ENCODE data around the gene TRAPPC12.

DNA sequence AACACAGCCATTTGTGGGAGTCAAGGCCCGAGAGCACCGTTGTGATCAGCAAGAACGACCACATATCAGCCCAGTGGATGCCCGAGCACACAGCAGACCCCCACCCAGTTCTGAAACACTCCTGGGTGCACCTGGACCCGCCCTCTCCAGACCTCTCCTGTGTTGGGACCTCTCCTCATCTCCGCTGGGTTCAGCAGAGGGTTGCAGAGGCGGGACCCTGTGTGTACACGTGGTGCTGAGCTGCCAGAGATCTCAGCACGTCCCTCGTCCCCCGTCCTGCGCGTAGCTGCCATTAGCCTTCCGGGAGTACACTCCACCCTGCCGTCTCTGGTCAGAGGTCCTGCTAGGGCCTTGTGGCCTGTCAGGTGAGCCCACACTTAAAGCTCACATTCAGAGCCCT lies 88.2 kb downstream of the TRAPPC12 start:
- TF ChIP-seq TAF1 (IDR thresholded peaks at IDR 0.05; ENCODE audit: borderline replicate concordance, low read depth, low read length), result no peak
- no peak for TF ChIP-seq POLR2AphosphoS5 (IDR thresholded peaks at IDR 0.05; ENCODE audit: low read depth, low read length)
- TF ChIP-seq POLR2A (IDR thresholded peaks at IDR 0.05; ENCODE audit: low read depth, low read length), result no peak

Data from GM12892 (cell line).